Activated CD8-positive, alpha-beta T cell treated with anti-CD3 and anti-CD28 coated beads, Interleukin-2, amount 10 ng/mL, durations not matched to agents 7 days and 5 days (primary cell): ENCODE data around the gene ATP5PD. TPM values are rescaled to one million over a fixed set of nuclear protein-coding genes. Genes with fewer than 3 reads are reported as not detected.
A peak's percentile ranks its signal among the peaks of the same experiment; 100 is the strongest.

ENCODE experiments used
- ATAC-seq: fragments of 150-1000 bp; cut with Tn5 transposase; one replicate; pipeline ENCODE4 v1.10.0; 2021; ENCODE audit warnings: moderate library complexity
- CTCF ChIA-PET: fragments of 350-600 bp; sonication (Branson Sonifier 250); formaldehyde crosslinking; loops from one replicate; lab custom pipeline; 2021; ENCODE audit warnings: antibody characterized with exemption; lab: Charles Lee
- POLR2A ChIA-PET: fragments of 350-600 bp; sonication (Branson Sonifier 250); formaldehyde crosslinking; loops from one replicate; lab custom pipeline; 2021; ENCODE audit warnings: antibody characterized with exemption; lab: Charles Lee
- DNase-seq: peaks from one replicate; pipeline ENCODE4 v3.0.0-alpha.2; 2020
- H3K27ac Mint-ChIP-seq: one replicate; pipeline ENCODE4 v1.8.0; 2021; ENCODE audit warnings: mild to moderate bottlenecking, mixed read lengths
- H3K27me3 Mint-ChIP-seq: one replicate; pipeline ENCODE4 v1.8.0; 2021; ENCODE audit warnings: low read depth, mixed read lengths
- H3K36me3 Mint-ChIP-seq: one replicate; pipeline ENCODE4 v1.8.0; 2021; ENCODE audit warnings: low read depth, mixed read lengths
- H3K4me1 Mint-ChIP-seq: one replicate; pipeline ENCODE4 v1.8.0; 2021; ENCODE audit warnings: low read depth, mixed read lengths
- H3K4me3 Mint-ChIP-seq: one replicate; pipeline ENCODE4 v1.8.0; 2021; ENCODE audit warnings: mild to moderate bottlenecking, mixed read lengths
- H3K9me3 Mint-ChIP-seq: one replicate; pipeline ENCODE4 v1.8.0; 2022; ENCODE audit warnings: mixed read lengths; ENCODE audit not compliant: insufficient read depth
- total RNA-seq, 2 experiments: library from RNA; stranded (reverse); gene quantifications; one replicate each; pipeline ENCODE4 v1.2.3, GENCODE V29; 2021

The ATP5PD gene
- total RNA-seq, 2 experiments from 2014 or later: 232 to 238 TPM

- H3K36me3 Mint-ChIP-seq: no peaks in the 10 kb centered on the region
- CTCF ChIA-PET: interaction anchor here (0.8 to 11.2 kb wide), 2 partner anchors 8 to 45 kb away, joined by 3 to 182 read pairs; partner anchors contain the start of gene MRPL58
- H3K4me3 Mint-ChIP-seq: no peak overlapping the region
- no peaks in the 10 kb centered on the region for H3K27me3 Mint-ChIP-seq
- no peaks in the 10 kb centered on the region for H3K4me1 Mint-ChIP-seq
- no peak overlapping the region for H3K27ac Mint-ChIP-seq
- ATAC-seq (no peak), DNase-seq (no peak)
- POLR2A ChIA-PET: interaction anchor here (1.0 kb wide), 1 partner anchor 9 kb away, joined by 3 read pairs; no protein-coding TSS in a partner anchor
- no peaks in the 10 kb centered on the region for H3K9me3 Mint-ChIP-seq
Observed at GRCh38 chr17:75004371-75004770, 42.4 kb downstream of the ATP5PD start.

GRCh38 chr17:75003957-75004355 is 42.8 kb downstream of the ATP5PD start:
- CTCF ChIA-PET: interaction anchor here (0.8 to 11.2 kb wide), 2 partner anchors 9 to 45 kb away, joined by 3 to 182 read pairs; partner anchors contain the start of gene MRPL58
- Mint-ChIP-seq H3K4me1 (peaks cover under 1% of the 10 kb centered on the region), H3K4me3 (no peak overlapping the region), H3K27ac (no peak overlapping the region), H3K27me3 (no peaks in the 10 kb centered on the region), H3K9me3 (no peaks in the 10 kb centered on the region), H3K36me3 (no peaks in the 10 kb centered on the region)
- POLR2A ChIA-PET: interaction anchor here (1.5 kb wide), 1 partner anchor 9 kb away, joined by 4 read pairs; the partner anchor contains the start of gene MRPL58
- DNase-seq (no peak), ATAC-seq (no peak)

GRCh38 chr17:75003070-75003956 is 43.5 kb downstream of the ATP5PD start:
- ATAC-seq (no peak), DNase-seq (no peak)
- H3K4me1 Mint-ChIP-seq: peaks cover 7% of the 10 kb centered on the region
- ChIA-PET POLR2A (interaction anchor here (1.5 kb wide), 1 partner anchor 9 kb away, joined by 4 read pairs; the partner anchor contains the start of gene MRPL58), CTCF (interaction anchor here (11.2 kb wide), 1 partner anchor 44 kb away, joined by 182 read pairs; no protein-coding TSS in a partner anchor)
- no peaks in the 10 kb centered on the region for H3K9me3 Mint-ChIP-seq
- no peak overlapping the region for H3K27ac Mint-ChIP-seq
- no peak overlapping the region for H3K4me3 Mint-ChIP-seq
- no peaks in the 10 kb centered on the region for H3K27me3 Mint-ChIP-seq
- no peaks in the 10 kb centered on the region for H3K36me3 Mint-ChIP-seq

- peaks cover 2% of the 10 kb centered on the region for H3K27me3 Mint-ChIP-seq
- POLR2A ChIA-PET: interaction anchor here (1.5 kb wide), 1 partner anchor 11 kb away, joined by 4 read pairs; the partner anchor contains the start of gene MRPL58
- no peak overlapping the region for H3K27ac Mint-ChIP-seq
- no peaks in the 10 kb centered on the region for H3K9me3 Mint-ChIP-seq
- DNase-seq: no peak
- no peaks in the 10 kb centered on the region for H3K36me3 Mint-ChIP-seq
- H3K4me3 Mint-ChIP-seq: no peak overlapping the region
- no peak for ATAC-seq
- H3K4me1 Mint-ChIP-seq: peaks cover 10% of the 10 kb centered on the region
- CTCF ChIA-PET: no interaction called here
Observed at GRCh38 chr17:75001915-75002843, 44.6 kb downstream of the ATP5PD start.

- H3K27ac Mint-ChIP-seq: no peak overlapping the region
- no peaks in the 10 kb centered on the region for H3K36me3 Mint-ChIP-seq
- POLR2A ChIA-PET: interaction anchor here (1.8 kb wide), 1 partner anchor 13 kb away, joined by 8 read pairs; the partner anchor contains the start of gene MRPL58
Observed at GRCh38 chr17:74999523-74999922, 47.2 kb downstream of the ATP5PD start.

GRCh38 chr17:74998783-74999182 is 48.0 kb downstream of the ATP5PD start:
- no peak for ATAC-seq
- POLR2A ChIA-PET: interaction anchor here (1.8 kb wide), 1 partner anchor 13 kb away, joined by 8 read pairs; the partner anchor contains the start of gene MRPL58
- DNase-seq: no peak

More at GRCh38 chr17:74999523-74999922, 47.2 kb downstream of the ATP5PD start:
- no peaks in the 10 kb centered on the region for H3K9me3 Mint-ChIP-seq
- DNase-seq (no peak), ATAC-seq (no peak)
- H3K4me1 Mint-ChIP-seq: peaks cover 10% of the 10 kb centered on the region
- H3K27me3 Mint-ChIP-seq: peaks cover 5% of the 10 kb centered on the region
- no peak overlapping the region for H3K4me3 Mint-ChIP-seq
- CTCF ChIA-PET: interaction anchor here (0.9 to 1.7 kb wide), 3 partner anchors 12 to 38 kb away, joined by 3 to 10 read pairs (median 3); partner anchors contain the start of gene MRPL58

GRCh38 chr17:74995847-74996246 is 50.9 kb downstream of the ATP5PD start:
- Mint-ChIP-seq H3K4me1 (peaks cover 10% of the 10 kb centered on the region), H3K4me3 (no peak overlapping the region), H3K9me3 (no peaks in the 10 kb centered on the region), H3K27ac (no peak overlapping the region), H3K27me3 (peaks cover 14% of the 10 kb centered on the region), H3K36me3 (no peaks in the 10 kb centered on the region)
- CTCF ChIA-PET: interaction anchor here (1.0 to 2.6 kb wide), 2 partner anchors 8 to 34 kb away, joined by 4 to 10 read pairs; partner anchors contain the start of gene CDR2L
- ATAC-seq (no peak), DNase-seq (no peak)
- POLR2A ChIA-PET: interaction anchor here (0.6 kb wide), 1 partner anchor 17 kb away, joined by 3 read pairs; the partner anchor contains the start of gene MRPL58

More at GRCh38 chr17:74998783-74999182, 48.0 kb downstream of the ATP5PD start:
- peaks cover 5% of the 10 kb centered on the region for H3K27me3 Mint-ChIP-seq
- CTCF ChIA-PET: interaction anchor here (1.7 kb wide), 1 partner anchor 37 kb away, joined by 10 read pairs; no protein-coding TSS in a partner anchor
- no peaks in the 10 kb centered on the region for H3K9me3 Mint-ChIP-seq
- H3K4me1 Mint-ChIP-seq: peaks cover 10% of the 10 kb centered on the region
- no peak overlapping the region for H3K27ac Mint-ChIP-seq
- H3K4me3 Mint-ChIP-seq: no peak overlapping the region
- H3K36me3 Mint-ChIP-seq: no peaks in the 10 kb centered on the region

- DNase-seq (no peak), ATAC-seq (no peak)
- Mint-ChIP-seq H3K4me1 (peaks cover 10% of the 10 kb centered on the region), H3K9me3 (no peaks in the 10 kb centered on the region), H3K27ac (no peak overlapping the region), H3K4me3 (no peak overlapping the region), H3K27me3 (peaks cover 17% of the 10 kb centered on the region), H3K36me3 (no peaks in the 10 kb centered on the region)
- POLR2A ChIA-PET: interaction anchor here (0.6 kb wide), 1 partner anchor 12 kb away, joined by 3 read pairs; no protein-coding TSS in a partner anchor
- CTCF ChIA-PET: interaction anchor here (2.6 kb wide), 1 partner anchor 33 kb away, joined by 10 read pairs; no protein-coding TSS in a partner anchor
Observed at GRCh38 chr17:74994440-74994839, 52.3 kb downstream of the ATP5PD start.

- Mint-ChIP-seq H3K27ac (peak overlapping the region; percentile 11), H3K9me3 (no peaks in the 10 kb centered on the region), H3K27me3 (peaks cover 32% of the 10 kb centered on the region), H3K36me3 (no peaks in the 10 kb centered on the region), H3K4me3 (no peak overlapping the region), H3K4me1 (peaks cover 5% of the 10 kb centered on the region)
- no peak for DNase-seq
- no peak for ATAC-seq
- ChIA-PET CTCF (interaction anchor here (0.7 kb wide), 1 partner anchor 20 kb away, joined by 5 read pairs; the partner anchor contains the start of gene MRPL58), POLR2A (interaction anchor here (1.8 kb wide), 1 partner anchor 20 kb away, joined by 12 read pairs; the partner anchor contains the start of gene MRPL58)
Observed at GRCh38 chr17:74992223-74992622, 54.5 kb downstream of the ATP5PD start.

- Mint-ChIP-seq H3K9me3 (no peaks in the 10 kb centered on the region), H3K4me3 (no peak overlapping the region), H3K4me1 (peaks cover 15% of the 10 kb centered on the region), H3K36me3 (no peaks in the 10 kb centered on the region), H3K27me3 (peaks cover 39% of the 10 kb centered on the region), H3K27ac (no peak overlapping the region)
- ChIA-PET POLR2A (no interaction called here), CTCF (interaction anchor here (1.1 to 1.7 kb wide), 3 partner anchors 22 to 124 kb away, joined by 3 to 6 read pairs (median 5); partner anchors contain the start of gene MRPL58)
- DNase-seq (no peak), ATAC-seq (no peak)
Observed at GRCh38 chr17:74990581-74991105, 56.1 kb downstream of the ATP5PD start.
